SW 1271 (cell line): Measurements from ENCODE around the gene MPP1.

Source experiments
- DNase-seq, 2 experiments: peaks; one replicate each; lab custom pipeline; 2025; lab: John Stamatoyannopoulos, UW

Gene MPP1

GRCh38 chrX:154775419-154776349 lies 29.6 kb downstream of the MPP1 start:
- DNase-seq, result no peak

GRCh38 chrX:154774622-154775021 lies 30.7 kb downstream of the MPP1 start:
- no peak for DNase-seq

GRCh38 chrX:154762537-154763296 lies 42.6 kb downstream of the MPP1 start, which contains the start of gene DKC1:
DKC1 (plus strand) TSS chrX:154762864; CDS start chrX:154762966, 102 bp downstream.
- DNase-seq, result peak; percentile 84 to 90

GRCh38 chrX:154761977-154762536 lies 43.2 kb downstream of the MPP1 start:
- DNase-seq, result no peak

GRCh38 chrX:154758696-154759095 lies 46.6 kb downstream of the MPP1 start:
- DNase-seq, result no peak

- DNase-seq, result no peak
Observed at GRCh38 chrX:154751669-154752271, 53.5 kb downstream of the MPP1 start.

- DNase-seq, result no peak
Observed at GRCh38 chrX:154751203-154751668, 54.0 kb downstream of the MPP1 start.

GRCh38 chrX:154750301-154751202 lies 54.7 kb downstream of the MPP1 start, which contains the start of gene GAB3:
GAB3 (minus strand) TSS chrX:154751077; CDS start chrX:154751025, 52 bp downstream.
- DNase-seq, result peak in 1 of 2 experiments; percentile 7

GRCh38 chrX:154749856-154750255 lies 55.4 kb downstream of the MPP1 start:
- no peak for DNase-seq

- DNase-seq, result peak in 1 of 2 experiments; percentile 52
Observed at GRCh38 chrX:154748712-154749339, 56.5 kb downstream of the MPP1 start.

GRCh38 chrX:154742613-154743012 lies 62.7 kb downstream of the MPP1 start:
- no peak for DNase-seq

- no peak for DNase-seq
Observed at GRCh38 chrX:154739952-154740465, 65.3 kb downstream of the MPP1 start.

GRCh38 chrX:154738011-154738738 lies 67.1 kb downstream of the MPP1 start:
- DNase-seq, result peak in 1 of 2 experiments; percentile 59

- no peak for DNase-seq
Observed at GRCh38 chrX:154737136-154737535, 68.1 kb downstream of the MPP1 start.

- DNase-seq, result no peak
Observed at GRCh38 chrX:154735695-154736393, 69.4 kb downstream of the MPP1 start.

GRCh38 chrX:154734061-154734781 lies 71.1 kb downstream of the MPP1 start:
- no peak for DNase-seq

GRCh38 chrX:154733066-154733425 lies 72.2 kb downstream of the MPP1 start:
- no peak for DNase-seq

- no peak for DNase-seq
Observed at GRCh38 chrX:154732421-154733065, 72.7 kb downstream of the MPP1 start.
